GM18502 (cell line): ENCODE data around the gene CDC7.

ENCODE experiments used
- ATAC-seq: cut with Tn5 transposase; IDR thresholded peaks from one replicate; pipeline ENCODE4 v1.9.1; 2021; ENCODE audit warnings: mild to moderate bottlenecking; ENCODE audit not compliant: unreplicated experiment, poor library complexity

CDC7 gene

GRCh38 chr1:91569411-91570119 is 68.9 kb downstream of the CDC7 start:
- ATAC-seq: no peak

- no peak for ATAC-seq
Measured at GRCh38 chr1:91570120-91570448, 69.4 kb downstream of the CDC7 start.

GRCh38 chr1:91572044-91572443 is 71.4 kb downstream of the CDC7 start:
- peak; percentile 94 for ATAC-seq
